Measurements from ENCODE around the gene SOCS7.
A peak's percentile ranks its signal among the peaks of the same experiment; 100 is the strongest.

SOCS7 gene

GRCh38 chr17:38364741-38365140 is 13.1 kb downstream of the SOCS7 start:
- Histone ChIP-seq H3K4me1 (ENCODE audit: insufficient read depth, low read length) (peaks cover 10% of the 10 kb centered on the region), H3K9me3 (ENCODE audit: control insufficient read depth, insufficient read depth, low read length) (no peaks in the 10 kb centered on the region), H3K36me3 (ENCODE audit: insufficient read depth, low read length) (peaks cover 7% of the 10 kb centered on the region), H3K9ac (ENCODE audit: low read depth, low read length) (no peak overlapping the region)

GRCh38 chr17:38369124-38369886 is 17.7 kb downstream of the SOCS7 start:
- H3K9me3 ChIP-seq (ENCODE audit: control insufficient read depth, insufficient read depth, low read length), result no peaks in the 10 kb centered on the region
- H3K36me3 ChIP-seq (ENCODE audit: insufficient read depth, low read length), result peaks cover 5% of the 10 kb centered on the region
- H3K9ac ChIP-seq (ENCODE audit: low read depth, low read length), result no peak overlapping the region
- no peaks in the 10 kb centered on the region for H3K4me1 ChIP-seq (ENCODE audit: insufficient read depth, low read length)

GRCh38 chr17:38379448-38379847 is 27.8 kb downstream of the SOCS7 start:
- H3K9ac ChIP-seq (ENCODE audit: low read depth, low read length), result no peak overlapping the region
- no peaks in the 10 kb centered on the region for H3K9me3 ChIP-seq (ENCODE audit: control insufficient read depth, insufficient read depth, low read length)
- H3K4me1 ChIP-seq (ENCODE audit: insufficient read depth, low read length), result no peaks in the 10 kb centered on the region
- H3K36me3 ChIP-seq (ENCODE audit: insufficient read depth, low read length), result peaks cover 8% of the 10 kb centered on the region

DNA sequence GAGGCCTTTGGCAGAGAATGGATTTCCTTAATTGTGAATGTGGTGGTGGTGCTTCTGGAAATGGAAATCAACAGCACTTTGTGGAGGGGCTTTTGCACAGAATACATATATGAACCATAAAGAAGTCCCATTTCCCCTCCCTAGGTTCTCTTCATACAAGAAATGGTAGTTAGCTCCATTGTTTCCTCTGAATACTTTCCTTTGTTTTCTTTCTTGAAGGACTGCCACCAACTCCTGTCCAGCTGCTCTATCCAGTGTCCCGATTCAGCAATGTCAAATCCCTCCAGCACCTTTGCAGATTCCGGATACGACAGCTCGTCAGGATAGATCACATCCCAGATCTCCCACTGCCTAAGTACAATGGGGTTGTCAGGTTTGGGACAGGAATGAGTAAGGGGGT is 43.4 kb downstream of the SOCS7 start:
- Histone ChIP-seq H3K9ac (ENCODE audit: low read depth, low read length) (no peak overlapping the region), H3K9me3 (ENCODE audit: control insufficient read depth, insufficient read depth, low read length) (no peaks in the 10 kb centered on the region), H3K36me3 (ENCODE audit: insufficient read depth, low read length) (peaks cover 5% of the 10 kb centered on the region), H3K4me1 (ENCODE audit: insufficient read depth, low read length) (no peaks in the 10 kb centered on the region)

DNA sequence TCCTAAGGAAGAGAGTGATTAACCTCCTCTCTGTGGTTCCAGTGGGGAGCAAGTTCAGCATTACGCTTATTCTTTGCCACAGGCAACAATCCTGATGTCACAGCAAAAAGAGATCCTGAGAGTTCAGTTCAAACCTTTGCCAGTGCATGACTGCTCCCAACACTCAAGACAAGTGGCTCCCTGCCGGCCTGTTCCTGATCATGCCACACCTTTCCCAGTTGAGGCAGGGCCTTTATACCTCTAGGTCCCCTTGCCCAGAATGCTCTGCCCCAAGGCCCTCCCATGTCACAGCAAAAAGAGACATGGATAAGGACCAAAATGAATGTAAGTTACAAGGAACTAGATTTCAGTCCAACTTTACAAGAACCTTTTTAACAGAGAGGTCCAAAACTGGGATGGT is 45.6 kb downstream of the SOCS7 start:
- Histone ChIP-seq H3K36me3 (ENCODE audit: insufficient read depth, low read length) (peaks cover 9% of the 10 kb centered on the region), H3K4me1 (ENCODE audit: insufficient read depth, low read length) (no peaks in the 10 kb centered on the region), H3K9ac (ENCODE audit: low read depth, low read length) (no peak overlapping the region), H3K9me3 (ENCODE audit: control insufficient read depth, insufficient read depth, low read length) (no peaks in the 10 kb centered on the region)

GRCh38 chr17:38400286-38400685 is 48.6 kb downstream of the SOCS7 start:
- no peak overlapping the region for H3K9ac ChIP-seq (ENCODE audit: low read depth, low read length)

DNA sequence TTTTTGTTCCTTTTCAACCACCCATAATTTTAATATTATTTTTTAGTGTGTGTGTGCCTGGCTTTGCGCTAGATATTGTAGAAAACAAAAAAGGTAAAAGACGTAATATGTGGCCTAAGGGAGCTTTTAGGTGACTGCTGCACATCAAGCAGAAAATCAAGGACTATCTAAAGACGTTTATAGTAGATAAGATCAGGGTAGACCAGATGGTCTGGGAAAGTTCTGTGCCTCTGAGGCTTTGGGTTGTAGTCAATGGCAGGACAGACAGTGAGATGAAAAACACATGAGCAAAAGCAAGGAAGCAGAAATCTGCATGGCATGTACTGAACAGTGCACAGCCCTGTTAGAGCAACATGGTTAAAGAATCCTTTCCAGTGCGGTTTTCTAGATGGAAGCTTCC is 49.8 kb downstream of the SOCS7 start:
- peaks cover 4% of the 10 kb centered on the region for H3K36me3 ChIP-seq (ENCODE audit: insufficient read depth, low read length)
- no peaks in the 10 kb centered on the region for H3K9me3 ChIP-seq (ENCODE audit: control insufficient read depth, insufficient read depth, low read length)
- peaks cover 16% of the 10 kb centered on the region for H3K4me1 ChIP-seq (ENCODE audit: insufficient read depth, low read length)
- H3K9ac ChIP-seq (ENCODE audit: low read depth, low read length), result no peak overlapping the region

More at GRCh38 chr17:38400286-38400685, 48.6 kb downstream of the SOCS7 start:
- peaks cover 16% of the 10 kb centered on the region for H3K4me1 ChIP-seq (ENCODE audit: insufficient read depth, low read length)
- H3K36me3 ChIP-seq (ENCODE audit: insufficient read depth, low read length), result peaks cover 9% of the 10 kb centered on the region
- no peaks in the 10 kb centered on the region for H3K9me3 ChIP-seq (ENCODE audit: control insufficient read depth, insufficient read depth, low read length)

DNA sequence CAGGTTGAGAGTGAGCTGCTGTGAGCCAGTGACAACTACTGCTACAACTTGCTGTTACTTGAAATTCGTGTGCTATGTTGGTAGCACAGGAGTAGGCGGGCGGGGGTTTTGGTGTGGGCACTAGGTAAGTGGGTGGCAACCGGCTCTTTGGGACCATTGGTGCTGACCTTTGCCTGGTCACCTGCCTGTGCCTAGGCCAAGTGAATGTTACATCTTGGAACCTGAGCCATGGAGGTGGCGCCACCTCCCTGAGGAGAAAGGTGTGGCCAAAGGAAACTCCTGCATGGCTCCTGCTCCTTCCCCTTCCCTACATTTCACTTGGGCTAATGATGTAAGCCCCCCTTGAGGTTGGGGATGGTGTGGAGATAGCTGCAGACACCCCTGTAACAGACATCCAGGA is 51.3 kb downstream of the SOCS7 start:
- Histone ChIP-seq H3K4me1 (ENCODE audit: insufficient read depth, low read length) (peaks cover 16% of the 10 kb centered on the region), H3K9ac (ENCODE audit: low read depth, low read length) (no peak overlapping the region), H3K36me3 (ENCODE audit: insufficient read depth, low read length) (peaks cover 4% of the 10 kb centered on the region), H3K9me3 (ENCODE audit: control insufficient read depth, insufficient read depth, low read length) (no peaks in the 10 kb centered on the region)

- Histone ChIP-seq H3K4me1 (ENCODE audit: insufficient read depth, low read length) (peaks cover 16% of the 10 kb centered on the region), H3K9me3 (ENCODE audit: control insufficient read depth, insufficient read depth, low read length) (no peaks in the 10 kb centered on the region), H3K36me3 (ENCODE audit: insufficient read depth, low read length) (peaks cover 4% of the 10 kb centered on the region), H3K9ac (ENCODE audit: low read depth, low read length) (no peak overlapping the region)
Measured at GRCh38 chr17:38403491-38403890, 51.8 kb downstream of the SOCS7 start.

GRCh38 chr17:38404174-38404943 is 52.7 kb downstream of the SOCS7 start:
- Histone ChIP-seq H3K9ac (ENCODE audit: low read depth, low read length) (no peak overlapping the region), H3K9me3 (ENCODE audit: control insufficient read depth, insufficient read depth, low read length) (no peaks in the 10 kb centered on the region), H3K4me1 (ENCODE audit: insufficient read depth, low read length) (peaks cover 16% of the 10 kb centered on the region), H3K36me3 (ENCODE audit: insufficient read depth, low read length) (peaks cover 4% of the 10 kb centered on the region)

DNA sequence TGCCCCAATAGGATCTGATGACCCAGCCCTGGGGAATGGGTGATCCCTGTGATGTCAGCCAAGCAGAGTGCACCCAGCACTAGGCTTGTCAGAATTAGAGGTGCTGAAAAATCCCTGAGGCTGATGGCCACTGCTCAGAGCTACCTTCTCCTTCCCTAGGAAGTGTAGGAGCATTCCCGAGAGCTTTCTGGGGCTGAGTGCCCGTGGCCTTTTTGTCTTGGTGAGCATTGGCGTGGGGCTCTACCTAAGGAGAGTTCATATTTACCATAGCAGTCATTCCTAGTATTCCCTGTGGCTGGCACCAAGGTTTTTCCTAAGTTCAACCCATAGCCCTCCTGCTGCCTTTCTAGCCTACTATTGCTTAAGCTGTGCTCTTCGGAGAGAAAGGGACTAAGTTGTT is 54.0 kb downstream of the SOCS7 start:
- Histone ChIP-seq H3K4me1 (ENCODE audit: insufficient read depth, low read length) (peaks cover 16% of the 10 kb centered on the region), H3K9ac (ENCODE audit: low read depth, low read length) (no peak overlapping the region), H3K9me3 (ENCODE audit: control insufficient read depth, insufficient read depth, low read length) (no peaks in the 10 kb centered on the region), H3K36me3 (ENCODE audit: insufficient read depth, low read length) (peaks cover 4% of the 10 kb centered on the region)

DNA sequence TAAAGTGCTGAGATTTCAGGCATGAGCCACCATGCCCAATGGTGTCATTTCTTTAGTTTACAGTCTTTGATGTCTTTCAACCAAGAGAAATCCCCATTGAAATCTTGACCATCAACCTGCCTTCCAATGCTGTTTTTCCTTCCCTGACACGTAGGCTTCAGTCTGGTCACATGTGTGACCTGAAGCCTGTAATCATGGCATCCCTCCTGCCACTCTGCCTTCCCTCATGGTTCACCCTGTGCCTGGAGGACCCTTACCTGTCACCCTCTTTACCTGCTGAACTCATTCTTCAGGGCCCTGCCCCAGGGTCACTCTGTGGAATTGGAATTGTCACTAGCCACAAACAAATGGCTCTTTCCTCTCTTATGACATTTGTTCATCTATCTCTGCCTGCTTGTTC is 58.6 kb downstream of the SOCS7 start:
- H3K4me1 ChIP-seq (ENCODE audit: insufficient read depth, low read length), result no peaks in the 10 kb centered on the region
- H3K9ac ChIP-seq (ENCODE audit: low read depth, low read length), result no peak overlapping the region
- H3K9me3 ChIP-seq (ENCODE audit: control insufficient read depth, insufficient read depth, low read length), result no peaks in the 10 kb centered on the region
- no peaks in the 10 kb centered on the region for H3K36me3 ChIP-seq (ENCODE audit: insufficient read depth, low read length)

GRCh38 chr17:38415250-38416194 is 63.9 kb downstream of the SOCS7 start:
- H3K9ac ChIP-seq (ENCODE audit: low read depth, low read length), result peak overlapping the region; percentile 80
- H3K4me1 ChIP-seq (ENCODE audit: insufficient read depth, low read length), result peaks cover 15% of the 10 kb centered on the region; the same call in 1 of the 2 replicates
- no peaks in the 10 kb centered on the region for H3K36me3 ChIP-seq (ENCODE audit: insufficient read depth, low read length)
- H3K9me3 ChIP-seq (ENCODE audit: control insufficient read depth, insufficient read depth, low read length), result no peaks in the 10 kb centered on the region

DNA sequence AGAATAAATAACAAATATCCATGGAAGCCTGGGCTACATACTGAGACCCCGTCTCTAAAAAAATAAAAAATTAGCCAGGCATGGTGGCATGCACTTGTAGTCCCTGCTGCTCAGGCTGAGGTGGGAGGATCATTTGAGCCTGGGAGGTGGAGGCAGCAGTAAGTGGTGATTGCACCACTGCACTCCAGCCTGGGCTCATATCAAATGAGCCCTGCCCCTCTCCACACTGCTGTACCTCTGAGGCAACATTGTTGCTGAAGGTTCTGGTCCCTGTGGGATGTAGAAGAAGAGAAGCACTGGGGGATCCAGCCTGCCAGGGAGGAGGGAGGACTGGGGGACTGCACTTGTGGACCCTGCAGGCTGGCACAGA is 65.2 kb downstream of the SOCS7 start:
- no peaks in the 10 kb centered on the region for H3K36me3 ChIP-seq (ENCODE audit: insufficient read depth, low read length)
- no peaks in the 10 kb centered on the region for H3K9me3 ChIP-seq (ENCODE audit: control insufficient read depth, insufficient read depth, low read length)
- H3K4me1 ChIP-seq (ENCODE audit: insufficient read depth, low read length), result peaks cover 26% of the 10 kb centered on the region
- no peak overlapping the region for H3K9ac ChIP-seq (ENCODE audit: low read depth, low read length)

All from ES-I3 (cell line).